Epidermal melanocyte (primary cell): ENCODE measurements around the gene KLK3.
"Not testable (repeated sequence)": the region's sequence is repeated elsewhere in the genome, so short reads cannot be mapped to it uniquely, and the experiment has no call there.

Experiments used
- DNase-seq: peaks from one replicate; pipeline ENCODE4 v3.0.0; 2011; ENCODE audit warnings: low spot score; ENCODE audit not compliant: insufficient read length

The KLK3 gene

GRCh38 chr19:50859849-50860248 is 5.1 kb downstream of the KLK3 start:
- no peak for DNase-seq

DNA sequence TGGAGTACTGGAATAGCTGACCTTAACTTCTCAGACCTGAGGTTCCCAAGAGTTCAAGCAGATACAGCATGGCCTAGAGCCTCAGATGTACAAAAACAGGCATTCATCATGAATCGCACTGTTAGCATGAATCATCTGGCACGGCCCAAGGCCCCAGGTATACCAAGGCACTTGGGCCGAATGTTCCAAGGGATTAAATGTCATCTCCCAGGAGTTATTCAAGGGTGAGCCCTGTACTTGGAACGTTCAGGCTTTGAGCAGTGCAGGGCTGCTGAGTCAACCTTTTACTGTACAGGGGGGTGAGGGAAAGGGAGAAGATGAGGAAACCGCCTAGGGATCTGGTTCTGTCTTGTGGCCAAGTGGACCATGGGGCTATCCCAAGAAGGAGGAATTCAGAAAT is 6.3 kb downstream of the KLK3 start:
- no peak for DNase-seq

- DNase-seq, result no peak
These were observed 7.0 kb downstream of the KLK3 start for GRCh38 chr19:50861496-50862286.

- DNase-seq, result no peak
These were observed 14.8 kb downstream of the KLK3 start for GRCh38 chr19:50869479-50869878.

DNA sequence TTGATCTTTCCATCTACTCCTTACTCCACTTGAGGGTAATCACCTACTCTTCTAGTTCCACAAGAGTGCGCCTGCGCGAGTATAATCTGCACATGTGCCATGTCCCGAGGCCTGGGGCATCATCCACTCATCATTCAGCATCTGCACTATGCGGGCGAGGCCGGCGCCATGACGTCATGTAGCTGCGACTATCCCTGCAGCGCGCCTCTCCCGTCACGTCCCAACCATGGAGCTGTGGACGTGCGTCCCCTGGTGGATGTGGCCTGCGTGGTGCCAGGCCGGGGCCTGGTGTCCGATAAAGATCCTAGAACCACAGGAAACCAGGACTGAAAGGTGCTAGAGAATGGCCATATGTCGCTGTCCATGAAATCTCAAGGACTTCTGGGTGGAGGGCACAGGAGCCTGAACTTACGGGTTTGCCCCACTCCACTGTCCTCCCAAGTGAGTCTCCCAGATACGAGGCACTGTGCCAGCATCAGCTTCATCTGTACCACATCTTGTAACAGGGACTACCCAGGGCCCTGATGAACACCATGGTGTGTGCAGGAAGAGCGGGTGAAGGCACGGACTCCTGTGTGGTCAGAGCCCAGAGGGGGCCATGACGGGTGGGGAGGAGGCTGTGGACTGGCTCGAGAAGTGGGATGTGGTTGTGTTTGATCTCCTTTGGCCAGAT is 15.8 kb downstream of the KLK3 start:
- DNase-seq, result no peak

- DNase-seq, result no peak
These were observed 18.3 kb downstream of the KLK3 start, which contains the start of gene KLK2 for GRCh38 chr19:50873056-50873455. TSS of gene KLK2 (plus strand) at chr19:50873439. CDS start at chr19:50873474, 35 bp downstream.

- no peak for DNase-seq
These were observed 19.5 kb downstream of the KLK3 start for GRCh38 chr19:50874211-50874610.

- DNase-seq, result no peak
These were observed 21.2 kb downstream of the KLK3 start for GRCh38 chr19:50875795-50876422.

GRCh38 chr19:50876456-50876855 is 21.7 kb downstream of the KLK3 start:
- DNase-seq, result no peak

DNA sequence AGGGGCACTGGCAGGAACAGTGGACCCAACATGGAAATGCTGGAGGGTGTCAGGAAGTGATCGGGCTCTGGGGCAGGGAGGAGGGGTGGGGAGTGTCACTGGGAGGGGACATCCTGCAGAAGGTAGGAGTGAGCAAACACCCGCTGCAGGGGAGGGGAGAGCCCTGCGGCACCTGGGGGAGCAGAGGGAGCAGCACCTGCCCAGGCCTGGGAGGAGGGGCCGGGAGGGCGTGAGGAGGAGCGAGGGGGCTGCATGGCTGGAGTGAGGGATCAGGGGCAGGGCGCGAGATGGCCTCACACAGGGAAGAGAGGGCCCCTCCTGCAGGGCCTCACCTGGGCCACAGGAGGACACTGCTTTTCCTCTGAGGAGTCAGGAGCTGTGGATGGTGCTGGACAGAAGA is 22.6 kb downstream of the KLK3 start:
- DNase-seq, result no peak

- DNase-seq, result no peak
These were observed 24.1 kb downstream of the KLK3 start for GRCh38 chr19:50878851-50879250.

GRCh38 chr19:50880241-50880640 is 25.5 kb downstream of the KLK3 start:
- no peak for DNase-seq

DNA sequence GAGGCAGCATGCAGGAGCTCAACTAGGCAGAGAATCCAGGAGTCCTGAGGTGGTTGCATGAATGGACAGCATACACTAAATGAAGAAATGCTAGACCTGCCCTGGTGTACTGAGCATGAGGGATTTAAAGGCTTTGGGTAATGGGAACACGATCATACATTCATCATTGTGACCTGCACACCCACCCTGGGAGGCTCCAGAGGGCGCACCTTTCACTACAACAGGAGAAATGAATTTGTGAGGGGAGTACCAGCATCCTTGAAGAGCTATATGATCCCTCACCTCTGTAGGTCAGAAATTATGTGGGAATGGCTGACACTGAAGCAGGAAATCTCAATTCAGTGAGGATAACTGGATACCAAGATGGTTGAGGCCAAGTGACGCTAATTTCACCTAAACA is 27.5 kb downstream of the KLK3 start:
- DNase-seq, result no peak

- no peak for DNase-seq
These were observed 34.9 kb downstream of the KLK3 start for GRCh38 chr19:50889638-50890037.

DNA sequence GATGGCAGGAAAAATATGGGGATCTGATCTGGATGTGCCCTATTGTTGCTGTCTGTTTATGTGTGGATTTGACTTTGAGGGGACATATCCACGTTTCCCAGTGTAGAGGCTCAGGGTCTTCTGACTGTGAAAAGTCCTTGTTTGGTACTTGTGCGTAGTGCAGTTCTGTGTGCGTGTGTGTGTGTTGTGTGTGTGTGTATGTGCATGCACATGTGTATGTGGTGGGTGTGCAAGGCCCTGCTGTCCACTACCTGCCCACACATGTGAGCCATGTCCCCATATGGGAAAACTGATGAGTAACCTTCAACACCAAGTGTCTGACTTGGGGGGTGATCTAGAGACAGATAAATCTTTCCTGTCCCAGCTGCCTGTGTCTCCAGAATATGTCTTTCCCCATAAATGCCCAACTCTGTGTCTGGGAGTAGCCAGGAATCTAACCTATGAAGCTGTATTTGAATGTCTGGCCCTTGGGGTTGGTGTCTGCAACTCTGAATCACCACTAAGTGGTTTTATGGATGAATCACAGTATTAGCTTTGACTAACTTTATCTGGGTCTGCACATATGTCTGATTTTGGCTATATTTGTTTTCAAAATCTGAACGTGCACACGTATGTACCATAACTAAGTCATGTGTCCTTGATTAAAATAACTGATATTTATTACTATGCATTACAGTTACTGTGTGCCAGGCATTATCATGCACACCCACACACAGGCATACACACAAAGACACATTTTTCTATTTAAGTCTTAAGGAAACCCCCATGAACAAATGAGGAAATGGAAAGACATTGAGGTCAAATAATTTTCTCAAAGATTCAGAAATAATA is 35.9 kb downstream of the KLK3 start:
- no peak for DNase-seq

- DNase-seq, result no peak
These were observed 36.5 kb downstream of the KLK3 start for GRCh38 chr19:50891253-50891625.

DNA sequence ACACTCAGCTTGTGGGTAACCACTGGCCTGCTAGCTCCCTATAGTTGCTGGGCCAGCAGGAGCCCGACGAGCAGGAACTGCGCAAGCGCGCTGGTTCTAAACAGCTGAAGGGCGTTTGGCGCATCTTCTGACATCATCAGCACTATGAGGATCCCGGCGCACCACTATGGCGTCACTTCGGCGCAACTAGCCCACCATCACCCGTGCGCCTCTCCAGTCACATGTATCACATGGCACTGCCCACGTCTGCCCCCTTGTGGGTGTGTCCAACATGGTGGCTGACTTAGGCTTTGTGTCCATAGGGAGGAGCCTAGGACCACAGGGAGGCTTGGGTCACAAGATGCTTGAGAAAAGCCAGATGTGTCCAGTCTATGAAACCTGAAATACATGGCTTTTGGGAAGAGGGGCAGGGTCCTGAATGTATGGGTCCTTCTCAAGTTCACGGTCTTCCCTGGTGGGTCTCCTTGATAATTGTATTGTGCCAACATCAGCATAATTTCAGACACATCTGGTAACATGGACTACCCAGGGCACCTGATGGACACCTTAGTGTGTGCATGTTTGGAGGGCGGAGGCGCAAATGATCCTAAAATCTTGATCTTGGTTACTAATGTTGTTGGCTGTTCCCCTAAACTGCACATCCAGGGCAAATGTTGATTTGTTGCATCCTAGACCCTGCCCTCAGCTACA is 38.5 kb downstream of the KLK3 start:
- DNase-seq, result no peak

- no peak for DNase-seq
These were observed 40.0 kb downstream of the KLK3 start for GRCh38 chr19:50894478-50895356.

DNA sequence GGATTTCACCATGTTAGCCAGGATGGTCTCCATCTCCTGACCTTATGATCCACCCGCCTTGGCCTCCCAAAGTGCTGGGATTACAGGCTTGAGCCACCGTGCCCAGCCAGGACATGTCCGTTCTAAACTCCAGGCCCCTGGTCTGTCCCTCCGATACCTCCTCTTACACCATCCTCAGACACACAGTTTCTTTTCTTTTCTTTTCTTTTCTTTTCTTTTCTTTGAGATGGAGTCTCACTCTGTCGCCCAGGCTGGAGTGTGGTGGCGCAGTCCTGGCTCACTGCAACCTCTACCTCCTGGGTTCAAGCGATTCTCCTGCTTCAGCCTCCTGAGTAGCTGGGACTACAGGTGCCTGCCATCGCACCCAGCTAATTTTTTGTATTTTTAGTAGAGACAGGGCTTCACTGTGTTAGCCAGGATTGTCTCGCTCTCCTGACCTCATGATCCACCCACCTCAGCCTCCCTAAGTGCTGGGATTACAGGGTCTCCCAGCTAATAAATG is 41.4 kb downstream of the KLK3 start:
- DNase-seq, result not testable (repeated sequence)
